ENCODE results near the gene RNF157. TPM values are rescaled to one million over a fixed set of nuclear protein-coding genes. Genes with fewer than 3 reads are reported as not detected.

Gene RNF157
- total and polyA plus RNA-seq, 9 donors, result 1.3 to 4.3 (median 2.5) TPM

- TF ChIP-seq POLR2A (IDR thresholded peaks at IDR 0.05) (no peak), EP300 (IDR thresholded peaks at IDR 0.05) (no peak), CTCF (IDR thresholded peaks at IDR 0.05) (no peak)
- Histone ChIP-seq H3K27me3 (no peaks in the 10 kb centered on the region), H3K4me3 (no peak overlapping the region), H3K27ac (no peak overlapping the region), H3K36me3 (no peaks in the 10 kb centered on the region), H3K9me3 (no peaks in the 10 kb centered on the region), H3K4me1 (ENCODE audit: insufficient read depth) (peaks cover 2% of the 10 kb centered on the region)
- no peak for DNase-seq
- 71 to 77% (median 72%) methylated on average over 5 to 9 of the region's 9 CpGs for WGBS, 3 donors
- intact Hi-C loops (cut with DNase I), result loop anchor here (2.0 to 10.0 kb wide), 6 partner anchors 58 to 173 kb away; no protein-coding TSS in a partner anchor
These were observed 116.3 kb downstream of the RNF157 start for GRCh38 chr17:76123749-76124581.

- no peak overlapping the region for H3K27ac ChIP-seq
- no peak for DNase-seq
- TF ChIP-seq CTCF (IDR thresholded peaks at IDR 0.05) (no peak), EP300 (IDR thresholded peaks at IDR 0.05) (no peak), POLR2A (IDR thresholded peaks at IDR 0.05) (no peak)
- 75 to 79% (median 77%) methylated on average over 5 of the region's 5 CpGs for WGBS, 3 donors
- H3K27me3 ChIP-seq, result no peaks in the 10 kb centered on the region
- H3K4me3 ChIP-seq, result no peak overlapping the region
- H3K36me3 ChIP-seq, result no peaks in the 10 kb centered on the region
- no peaks in the 10 kb centered on the region for H3K9me3 ChIP-seq
- intact Hi-C loops (cut with DNase I), result loop anchor here (2.0 to 10.0 kb wide), 6 partner anchors 59 to 174 kb away; no protein-coding TSS in a partner anchor
- peaks cover 2% of the 10 kb centered on the region for H3K4me1 ChIP-seq (ENCODE audit: insufficient read depth)
These were observed 117.1 kb downstream of the RNF157 start for GRCh38 chr17:76123191-76123499.

GRCh38 chr17:76122431-76123190 lies 117.7 kb downstream of the RNF157 start:
- 89 to 93% (median 91%) methylated on average over 24 of the region's 24 CpGs for WGBS, 3 donors
- Histone ChIP-seq H3K27ac (no peak overlapping the region), H3K36me3 (no peaks in the 10 kb centered on the region), H3K4me1 (ENCODE audit: insufficient read depth) (peaks cover 2% of the 10 kb centered on the region), H3K4me3 (no peak overlapping the region), H3K27me3 (no peaks in the 10 kb centered on the region), H3K9me3 (no peaks in the 10 kb centered on the region)
- no peak for TF ChIP-seq EP300 (IDR thresholded peaks at IDR 0.05)
- no peak for TF ChIP-seq POLR2A (IDR thresholded peaks at IDR 0.05)
- no peak for TF ChIP-seq CTCF (IDR thresholded peaks at IDR 0.05)
- no peak for DNase-seq
- intact Hi-C loops (cut with DNase I), result loop anchor here (2.0 to 10.0 kb wide), 6 partner anchors 60 to 175 kb away; no protein-coding TSS in a partner anchor

GRCh38 chr17:76121932-76122430 lies 118.3 kb downstream of the RNF157 start:
- intact Hi-C loops (cut with DNase I), result loop anchor here (1.0 to 10.0 kb wide), 8 partner anchors 60 to 175 kb away; no protein-coding TSS in a partner anchor
- H3K9me3 ChIP-seq, result no peaks in the 10 kb centered on the region
- peaks cover 2% of the 10 kb centered on the region for H3K4me1 ChIP-seq (ENCODE audit: insufficient read depth)
- no peaks in the 10 kb centered on the region for H3K36me3 ChIP-seq
- H3K27ac ChIP-seq, result no peak overlapping the region
- no peak for TF ChIP-seq POLR2A (IDR thresholded peaks at IDR 0.05)
- no peak for TF ChIP-seq EP300 (IDR thresholded peaks at IDR 0.05)
- no peak for TF ChIP-seq CTCF (IDR thresholded peaks at IDR 0.05)
- H3K4me3 ChIP-seq, result peak overlapping the region; percentile 19
- DNase-seq, result peak in 2 of 5 donors; percentile 45 to 48
- WGBS, 3 donors, result 37 to 59% (median 47%) methylated on average over 22 to 42 of the region's 42 CpGs
- no peaks in the 10 kb centered on the region for H3K27me3 ChIP-seq

Data from ovary (tissue), 9 donors.